ENCODE data around the gene BHLHE40. TPM values are rescaled to one million over a fixed set of nuclear protein-coding genes. Genes with fewer than 3 reads are reported as not detected.

BHLHE40 gene
- total RNA-seq, 4 donors from 2014 or later = 8.3 to 170 (median 19.4) TPM

DNA sequence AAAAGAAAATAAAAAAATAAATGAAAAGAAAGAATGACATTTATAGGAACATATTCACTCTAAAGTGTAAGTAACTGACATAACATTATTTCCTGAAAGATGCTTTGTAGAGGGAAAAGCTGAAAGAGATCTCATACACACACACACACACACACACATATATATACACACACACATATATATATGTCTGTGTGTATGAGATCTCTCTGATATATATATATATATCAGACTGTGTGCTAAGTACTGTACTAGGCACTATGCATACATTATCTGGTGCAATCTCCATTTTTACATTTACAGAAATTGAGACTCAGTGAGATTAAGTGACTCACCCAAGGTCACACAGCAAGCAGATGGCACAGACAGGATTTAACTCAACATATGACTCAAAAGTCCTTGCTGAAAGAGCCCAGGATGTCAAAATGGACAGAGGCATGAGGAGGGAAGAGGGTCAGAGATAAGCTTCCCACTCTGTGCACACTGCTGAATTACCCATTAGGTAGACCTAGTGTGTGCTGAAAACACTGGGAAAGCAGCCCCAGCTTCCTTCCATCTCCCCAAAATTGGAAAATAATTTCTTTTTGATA, 15.0 kb downstream of the BHLHE40 start:
- Histone ChIP-seq H3K27me3 (no peaks in the 10 kb centered on the region), H3K4me3 (no peak overlapping the region), H3K9me3 (no peaks in the 10 kb centered on the region), H3K4me1 (peaks cover 5 to 19% (median 17%) of the 10 kb centered on the region in 4 donors), H3K27ac (replicated peaks in 1 of 4) (peak overlapping the region; percentile 58 to 70 (median 62)), H3K36me3 (no peaks in the 10 kb centered on the region)
- TF ChIP-seq POLR2AphosphoS5 (IDR thresholded peaks at IDR 0.05) (no peak), EP300 (IDR thresholded peaks at IDR 0.05) (no peak), POLR2A (IDR thresholded peaks at IDR 0.05; ENCODE audit: low read depth) (no peak)
- TF ChIP-seq, protein P1, sequence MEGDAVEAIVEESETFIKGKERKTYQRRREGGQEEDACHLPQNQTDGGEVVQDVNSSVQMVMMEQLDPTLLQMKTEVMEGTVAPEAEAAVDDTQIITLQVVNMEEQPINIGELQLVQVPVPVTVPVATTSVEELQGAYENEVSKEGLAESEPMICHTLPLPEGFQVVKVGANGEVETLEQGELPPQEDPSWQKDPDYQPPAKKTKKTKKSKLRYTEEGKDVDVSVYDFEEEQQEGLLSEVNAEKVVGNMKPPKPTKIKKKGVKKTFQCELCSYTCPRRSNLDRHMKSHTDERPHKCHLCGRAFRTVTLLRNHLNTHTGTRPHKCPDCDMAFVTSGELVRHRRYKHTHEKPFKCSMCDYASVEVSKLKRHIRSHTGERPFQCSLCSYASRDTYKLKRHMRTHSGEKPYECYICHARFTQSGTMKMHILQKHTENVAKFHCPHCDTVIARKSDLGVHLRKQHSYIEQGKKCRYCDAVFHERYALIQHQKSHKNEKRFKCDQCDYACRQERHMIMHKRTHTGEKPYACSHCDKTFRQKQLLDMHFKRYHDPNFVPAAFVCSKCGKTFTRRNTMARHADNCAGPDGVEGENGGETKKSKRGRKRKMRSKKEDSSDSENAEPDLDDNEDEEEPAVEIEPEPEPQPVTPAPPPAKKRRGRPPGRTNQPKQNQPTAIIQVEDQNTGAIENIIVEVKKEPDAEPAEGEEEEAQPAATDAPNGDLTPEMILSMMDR (IDR thresholded peaks at IDR 0.05) = no peak
- intact Hi-C loops (cut with DNase I) = no loop called here
- DNase-seq (ENCODE audit: extremely low spot score) = no peak

DNA sequence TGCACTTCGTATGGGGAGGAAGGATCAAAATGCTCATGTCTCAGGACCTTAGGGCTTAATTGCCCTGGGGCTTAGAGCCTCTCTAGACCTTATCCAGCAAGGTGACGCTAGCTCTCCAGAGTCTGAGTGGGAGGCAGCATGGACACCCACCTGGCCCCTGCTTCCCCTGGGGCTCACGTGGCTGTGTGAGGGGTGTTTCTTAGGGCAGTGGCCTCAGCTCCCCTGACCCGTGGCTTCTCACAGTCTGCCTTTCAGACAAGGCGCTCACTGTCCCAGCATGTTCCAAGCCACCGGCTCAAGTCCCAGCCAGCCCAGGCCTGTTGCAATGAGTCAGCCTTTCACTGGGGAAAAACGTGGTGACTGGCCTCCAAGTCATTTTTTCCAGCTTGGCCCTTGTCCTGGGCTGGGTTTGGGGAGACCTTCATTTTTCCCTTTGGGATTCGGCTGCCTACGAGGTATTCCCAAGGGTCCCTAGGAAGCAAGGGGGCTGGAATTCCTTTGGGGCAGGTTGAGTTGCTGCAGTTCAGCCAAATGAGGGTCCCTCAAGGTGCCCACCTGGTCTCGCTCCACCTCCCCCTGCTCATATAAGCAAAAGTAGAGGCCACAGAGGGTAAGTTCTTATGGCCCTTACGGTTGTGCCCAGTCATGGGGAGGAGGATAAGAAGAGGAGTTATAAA, 15.7 kb downstream of the BHLHE40 start:
- H3K4me3 ChIP-seq = no peak overlapping the region
- H3K9me3 ChIP-seq = no peaks in the 10 kb centered on the region
- no peaks in the 10 kb centered on the region for H3K36me3 ChIP-seq
- peak; percentile 55 to 65 for TF ChIP-seq POLR2AphosphoS5 (IDR thresholded peaks at IDR 0.05)
- TF ChIP-seq POLR2A (IDR thresholded peaks at IDR 0.05; ENCODE audit: low read depth) = no peak
- WGBS = 77% methylated on average over 7 of the region's 11 CpGs
- no peak for DNase-seq (ENCODE audit: extremely low spot score)
- peaks cover 0 to 14% (median 12%) of the 10 kb centered on the region in 4 donors for H3K4me1 ChIP-seq
- no peaks in the 10 kb centered on the region for H3K27me3 ChIP-seq
- intact Hi-C loops (cut with DNase I) = no loop called here
- H3K27ac ChIP-seq (replicated peaks in 1 of 4) = peak overlapping the region; percentile 58 to 70 (median 62)

DNA sequence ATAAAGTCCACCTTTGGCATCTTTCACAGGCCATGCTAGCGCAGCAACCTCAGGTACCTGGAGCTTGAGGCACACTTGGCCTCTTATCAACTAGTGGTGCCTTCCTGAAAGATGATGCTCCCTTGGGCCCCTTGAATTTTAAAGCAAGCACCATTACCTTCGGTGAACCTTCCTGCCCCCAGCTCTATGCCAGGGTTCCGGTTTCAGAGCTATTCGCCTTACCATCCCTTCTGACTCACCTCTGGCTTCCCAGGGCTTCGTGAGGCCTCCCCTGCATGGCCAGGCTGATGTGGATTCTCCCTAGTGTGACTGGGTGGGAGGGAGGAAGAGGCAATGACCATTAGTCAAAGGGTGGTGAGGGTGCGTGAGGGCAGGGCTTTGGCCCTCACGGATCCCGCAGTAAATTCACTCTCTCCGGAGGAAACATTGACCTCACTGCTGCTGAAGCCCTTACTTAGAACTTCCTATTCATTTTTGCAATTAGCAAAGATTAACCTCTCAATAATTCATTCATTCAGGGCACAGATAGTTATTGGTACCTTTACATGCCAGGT, 16.3 kb downstream of the BHLHE40 start:
- 75% methylated on average over 8 of the region's 9 CpGs for WGBS
- Histone ChIP-seq H3K4me3 (no peak overlapping the region), H3K4me1 (peaks cover 0 to 14% (median 12%) of the 10 kb centered on the region in 4 donors), H3K27ac (replicated peaks in 1 of 4) (peak overlapping the region; percentile 58 to 70 (median 62)), H3K9me3 (no peaks in the 10 kb centered on the region), H3K27me3 (no peaks in the 10 kb centered on the region), H3K36me3 (no peaks in the 10 kb centered on the region)
- DNase-seq (ENCODE audit: extremely low spot score) = no peak
- intact Hi-C loops (cut with DNase I) = no loop called here
- TF ChIP-seq POLR2A (IDR thresholded peaks at IDR 0.05; ENCODE audit: low read depth) (no peak), POLR2AphosphoS5 (IDR thresholded peaks at IDR 0.05) (no peak), EP300 (IDR thresholded peaks at IDR 0.05) (no peak)
- TF ChIP-seq, protein P1 (IDR thresholded peaks at IDR 0.05) = no peak

DNA sequence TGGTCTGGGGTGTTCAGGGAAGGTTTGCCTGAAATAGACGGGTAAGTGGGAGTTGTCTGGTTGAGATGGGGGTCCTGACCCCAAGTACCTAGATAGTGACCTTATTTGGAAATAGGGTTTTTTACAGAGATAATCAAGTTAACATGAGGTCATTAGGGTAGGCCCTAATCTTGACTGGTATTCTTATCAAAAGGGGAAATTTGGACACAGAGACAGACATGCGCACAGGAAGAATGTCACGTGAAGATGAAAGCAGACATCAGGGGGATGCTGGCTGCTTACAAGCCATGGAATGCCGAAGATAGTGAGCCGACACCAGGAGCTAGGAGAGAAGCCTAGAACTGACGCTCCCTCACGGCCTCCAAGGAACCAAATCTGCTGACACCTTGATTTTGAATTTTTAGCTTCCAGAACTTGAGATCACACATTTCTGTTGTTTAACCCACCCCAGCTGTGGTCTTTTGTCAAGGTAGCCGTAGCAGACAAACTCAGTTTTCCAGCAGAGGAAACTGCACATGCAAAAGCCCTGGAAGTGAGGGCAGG, 17.1 kb downstream of the BHLHE40 start:
- Histone ChIP-seq H3K36me3 (no peaks in the 10 kb centered on the region), H3K4me1 (peaks cover 0 to 14% (median 12%) of the 10 kb centered on the region in 4 donors), H3K27ac (replicated peaks in 1 of 4) (peak overlapping the region in 1 of 4 donors; percentile 63), H3K27me3 (no peaks in the 10 kb centered on the region), H3K9me3 (no peaks in the 10 kb centered on the region), H3K4me3 (no peak overlapping the region)
- intact Hi-C loops (cut with DNase I) = no loop called here
- TF ChIP-seq POLR2AphosphoS5 (IDR thresholded peaks at IDR 0.05) (no peak), POLR2A (IDR thresholded peaks at IDR 0.05; ENCODE audit: low read depth) (no peak), EP300 (IDR thresholded peaks at IDR 0.05) (no peak)
- TF ChIP-seq, protein P1 (IDR thresholded peaks at IDR 0.05) = no peak
- WGBS = 93% methylated on average over 8 of the region's 8 CpGs
- DNase-seq (ENCODE audit: extremely low spot score) = no peak

DNA sequence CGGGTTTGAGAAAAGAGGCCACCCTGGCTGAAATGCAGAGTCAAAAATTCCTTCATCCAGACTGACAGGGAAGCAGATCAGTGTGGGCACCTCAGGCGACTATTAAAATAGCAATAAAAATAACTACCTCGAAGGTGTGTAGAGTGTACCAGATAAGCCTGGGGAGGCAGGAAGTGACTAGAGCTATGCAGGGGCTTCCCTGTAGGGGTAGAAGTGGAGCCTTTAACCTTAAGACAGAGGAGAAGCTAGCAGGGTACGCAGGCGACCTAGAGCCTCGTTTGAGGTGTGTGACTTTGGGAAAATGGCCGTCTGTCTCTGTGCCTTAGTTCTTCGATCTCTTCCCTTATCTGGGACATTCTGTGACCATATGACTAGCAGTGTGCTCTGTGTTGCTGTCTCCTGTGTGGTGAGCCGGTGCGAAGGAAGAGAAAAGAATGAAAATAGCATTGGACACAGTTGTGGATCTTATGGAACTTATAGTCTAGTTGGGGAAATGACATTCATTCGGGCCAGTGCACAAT, 17.6 kb downstream of the BHLHE40 start:
- no peaks in the 10 kb centered on the region for H3K27me3 ChIP-seq
- H3K4me1 ChIP-seq = peaks cover 0 to 14% (median 12%) of the 10 kb centered on the region in 4 donors
- no peak overlapping the region for H3K27ac ChIP-seq (replicated peaks in 1 of 4)
- H3K9me3 ChIP-seq = no peaks in the 10 kb centered on the region
- TF ChIP-seq POLR2AphosphoS5 (IDR thresholded peaks at IDR 0.05) (no peak), POLR2A (IDR thresholded peaks at IDR 0.05; ENCODE audit: low read depth) (no peak), EP300 (IDR thresholded peaks at IDR 0.05) (no peak)
- TF ChIP-seq, protein P1 (IDR thresholded peaks at IDR 0.05) = no peak
- 87% methylated on average over 11 of the region's 11 CpGs for WGBS
- H3K4me3 ChIP-seq = no peak overlapping the region
- intact Hi-C loops (cut with DNase I) = no loop called here
- no peaks in the 10 kb centered on the region for H3K36me3 ChIP-seq
- DNase-seq (ENCODE audit: extremely low spot score) = no peak

All from esophagus muscularis mucosa (tissue), 4 donors.